H1 (cell line): Measurements from ENCODE around the gene MAGI3. TPM values are rescaled to one million over a fixed set of nuclear protein-coding genes. Genes with fewer than 3 reads are reported as not detected.

ENCODE experiments used
- CTCF ChIA-PET: fragments of 300-600 bp; sonication (Branson Sonifier 250); formaldehyde crosslinking; loops from one replicate; lab custom pipeline; 2021; ENCODE audit not compliant: partially characterized antibody; lab: Charles Lee
- POLR2A ChIA-PET: fragments of 300-600 bp; sonication (Branson Sonifier 250); formaldehyde crosslinking; loops from one replicate; lab custom pipeline; 2021; ENCODE audit warnings: inconsistent platforms; ENCODE audit not compliant: partially characterized antibody; lab: Charles Lee
- DNase-seq, 2 experiments: peaks; one replicate each; pipeline versions ENCODE4 v3.0.0 to v3.0.0-alpha.2; 2010 to 2022; ENCODE audit warnings: low spot score in 2 of 2, low read depth in 1 of 2, mixed read lengths in 1 of 2
- FAIRE-seq: peaks from 2 replicates; lab custom pipeline; 2011; peaks lifted over from hg19 to GRCh38; lab: Jason Lieb, UNC
- H2AFZ ChIP-seq: 2 replicates; pipeline ENCODE4 v1.8.1; 2012; ENCODE audit warnings: low read length, inconsistent platforms
- H2AK5ac ChIP-seq: 2 replicates; pipeline ENCODE4 v1.6.1; 2013; ENCODE audit warnings: low read depth, low read length
- H2BK120ac ChIP-seq: replicated peaks from 2 replicates; pipeline ENCODE3; 2013; ENCODE audit warnings: low read depth, low read length, inconsistent platforms
- H2BK12ac ChIP-seq: 2 replicates; pipeline ENCODE4 v1.6.1; 2013; ENCODE audit warnings: low read depth, low read length
- H2BK15ac ChIP-seq: 2 replicates; pipeline ENCODE4 v1.6.1; 2013; ENCODE audit warnings: low read length
- H2BK20ac ChIP-seq: 2 replicates; pipeline ENCODE4 v1.6.1; 2013; ENCODE audit warnings: low read length
- H2BK5ac ChIP-seq: 2 replicates; pipeline ENCODE4 v1.6.1; 2013; ENCODE audit warnings: low read depth, low read length
- H3K14ac ChIP-seq: 2 replicates; pipeline ENCODE4 v1.6.1; 2013; ENCODE audit warnings: inconsistent platforms; ENCODE audit not compliant: insufficient read length
- H3K18ac ChIP-seq: 2 replicates; pipeline ENCODE4 v1.6.1; 2013; ENCODE audit warnings: low read length; ENCODE audit errors: extremely low read depth
- H3K23ac ChIP-seq: 2 replicates; pipeline ENCODE4 v1.6.1; 2013; ENCODE audit warnings: inconsistent platforms; ENCODE audit not compliant: insufficient read length
- H3K23me2 ChIP-seq: 2 replicates; pipeline ENCODE4 v1.6.1; 2013; ENCODE audit warnings: low read depth, low read length
- H3K27ac ChIP-seq: 2 replicates; pipeline ENCODE4 v1.6.1; 2011; ENCODE audit warnings: low read depth, low read length, inconsistent platforms
- H3K27me3 ChIP-seq, 4 experiments: replicated peaks in 1 of 4; 1 replicate in 1 of 4; 2 replicates in 3 of 4; pipeline versions ENCODE4 v1.6.1 to v1.8.1; 2011 to 2013; ENCODE audit warnings: low read length in 3 of 4, mild to moderate bottlenecking in 3 of 4, inconsistent platforms in 2 of 4, mixed read lengths in 2 of 4, moderate library complexity in 1 of 4; ENCODE audit not compliant: control insufficient read depth in 3 of 4, insufficient read depth in 3 of 4; ENCODE audit errors: extremely low read depth in 1 of 4
- H3K36me3 ChIP-seq, 4 experiments: 2 replicates each; pipeline versions ENCODE4 v1.6.1 to v1.8.1; 2011 to 2013; ENCODE audit warnings: mild to moderate bottlenecking in 4 of 4, low read length in 3 of 4, moderate library complexity in 2 of 4, control low read depth in 1 of 4, inconsistent platforms in 1 of 4; ENCODE audit not compliant: insufficient read depth in 4 of 4, control insufficient read depth in 2 of 4
- H3K4ac ChIP-seq: replicated peaks from 2 replicates; pipeline ENCODE3; 2013; ENCODE audit warnings: low read length, low read depth, mixed read lengths, inconsistent platforms; ENCODE audit not compliant: insufficient read length
- H3K4me1 ChIP-seq, 4 experiments: replicated peaks in 1 of 4; 1 replicate in 1 of 4; 2 replicates in 3 of 4; pipeline versions ENCODE4 v1.6.1 to v1.8.1; 2011 to 2013; ENCODE audit warnings: low read length in 3 of 4, inconsistent platforms in 2 of 4, mixed read lengths in 1 of 4; ENCODE audit not compliant: insufficient read depth in 4 of 4, control insufficient read depth in 3 of 4
- H3K4me2 ChIP-seq, 2 experiments: 2 replicates each; pipeline versions ENCODE4 v1.6.1 to v1.8.1; 2011 to 2013; ENCODE audit warnings: low read depth in 2 of 2, low read length in 2 of 2, control low read depth in 1 of 2, inconsistent platforms in 1 of 2, mild to moderate bottlenecking in 1 of 2; ENCODE audit not compliant: insufficient read depth in 1 of 2
- H3K4me3 ChIP-seq, 4 experiments: fragments of 200-600, 300-600 bp in 1 of 4; sonication (generic), shearing (Covaris generic), sonication (Bioruptor Twin) in 1 of 4; 2 replicates each; pipeline versions ENCODE4 v1.5.1 to v1.8.1; 2011 to 2016; ENCODE audit warnings: low read length in 4 of 4, low read depth in 3 of 4, control low read depth in 2 of 4, inconsistent platforms in 2 of 4, mild to moderate bottlenecking in 2 of 4, mixed read lengths in 1 of 4, moderate library complexity in 1 of 4; ENCODE audit not compliant: insufficient read depth in 2 of 4; ENCODE audit errors: extremely low read depth in 1 of 4
- H3K56ac ChIP-seq: replicated peaks from 2 replicates; pipeline ENCODE3; 2013; ENCODE audit warnings: low read depth, mild to moderate bottlenecking, mixed read lengths, low read length, inconsistent platforms; ENCODE audit not compliant: insufficient read length
- H3K79me1 ChIP-seq: 2 replicates; pipeline ENCODE4 v1.6.1; 2013; ENCODE audit warnings: low read depth, low read length, control low read depth
- H3K79me2 ChIP-seq, 2 experiments: 2 replicates each; pipeline versions ENCODE4 v1.6.1 to v1.8.1; 2012 to 2013; ENCODE audit warnings: low read length in 2 of 2, mild to moderate bottlenecking in 2 of 2, inconsistent platforms in 1 of 2; ENCODE audit not compliant: insufficient read depth in 2 of 2, control insufficient read depth in 1 of 2
- H3K9ac ChIP-seq, 4 experiments: replicated peaks in 1 of 4; 1 replicate in 1 of 4; 2 replicates in 3 of 4; pipeline versions ENCODE4 v1.6.1 to v1.8.1; 2011 to 2013; ENCODE audit warnings: low read depth in 3 of 4, low read length in 3 of 4, control low read depth in 2 of 4, mild to moderate bottlenecking in 2 of 4, moderate library complexity in 2 of 4, inconsistent platforms in 1 of 4; ENCODE audit errors: extremely low read depth in 1 of 4
- H3K9me3 ChIP-seq, 2 experiments: 2 replicates each; pipeline versions ENCODE4 v1.6.1 to v1.8.1; 2012 to 2013; ENCODE audit warnings: mild to moderate bottlenecking in 2 of 2, moderate library complexity in 2 of 2, control low read depth in 1 of 2, inconsistent platforms in 1 of 2, low read depth in 1 of 2, low read length in 1 of 2, mixed read lengths in 1 of 2; ENCODE audit not compliant: insufficient read depth in 2 of 2
- H4K20me1 ChIP-seq, 2 experiments: replicated peaks in 1 of 2; 2 replicates each; pipeline versions ENCODE3 to v1.8.1; 2011 to 2013; ENCODE audit warnings: inconsistent platforms in 2 of 2, low read length in 2 of 2, mild to moderate bottlenecking in 1 of 2; ENCODE audit not compliant: insufficient read depth in 2 of 2, control insufficient read depth in 1 of 2
- H4K5ac ChIP-seq: 2 replicates; pipeline ENCODE4 v1.6.1; 2013; ENCODE audit warnings: low read length, low read depth, mixed read lengths, inconsistent platforms; ENCODE audit not compliant: insufficient read length
- H4K8ac ChIP-seq: 2 replicates; pipeline ENCODE4 v1.8.0; 2013; ENCODE audit warnings: mild to moderate bottlenecking, moderate library complexity, low read length, inconsistent platforms; ENCODE audit not compliant: insufficient read depth; ENCODE audit errors: extremely low read depth
- H4K91ac ChIP-seq: replicated peaks from 2 replicates; pipeline ENCODE3; 2013; ENCODE audit warnings: low read length, mixed read lengths, inconsistent platforms; ENCODE audit not compliant: insufficient read length
- CBX5 ChIP-seq: fragments of 300-800, 300-1000 bp; sonication (generic); IDR thresholded peaks from 2 replicates; pipeline ENCODE4 v1.7.1; 2016; ENCODE audit warnings: antibody characterized with exemption, low read length, low read depth
- CEBPB ChIP-seq: IDR thresholded peaks from 2 replicates; pipeline ENCODE4 v1.6.1; 2012; ENCODE audit warnings: low read depth, low read length
- CHD2 ChIP-seq: IDR thresholded peaks from 2 replicates; pipeline ENCODE4 v1.6.1; 2012; ENCODE audit warnings: low read length, improper control_type of control experiment
- CREB1 ChIP-seq: IDR thresholded peaks from 2 replicates; pipeline ENCODE4 v1.6.1; 2012; ENCODE audit warnings: inconsistent platforms
- EGR1 ChIP-seq: IDR thresholded peaks from 2 replicates; pipeline ENCODE4 v1.6.1; 2011; ENCODE audit warnings: low read depth, low read length, borderline replicate concordance
- HDAC2 ChIP-seq, 2 experiments: fragments of 300-600 bp in 1 of 2; sonication (generic) in 1 of 2; IDR thresholded peaks; 2 replicates each; pipeline ENCODE4 v1.6.1; 2011 to 2012; ENCODE audit warnings: low read depth in 2 of 2, low read length in 2 of 2, mild to moderate bottlenecking in 2 of 2, moderate library complexity in 2 of 2, borderline replicate concordance in 1 of 2, inconsistent platforms in 1 of 2
- HDAC6 ChIP-seq: IDR thresholded peaks from one replicate; pipeline ENCODE4 v1.7.1; 2012; ENCODE audit warnings: low read depth, mild to moderate bottlenecking, inconsistent platforms, low read length, moderate library complexity
- MAFK ChIP-seq: IDR thresholded peaks from 2 replicates; pipeline ENCODE4 v1.6.1; 2012; ENCODE audit warnings: low read depth, mild to moderate bottlenecking, improper control_type of control experiment, low read length
- POLR2AphosphoS5 ChIP-seq: IDR thresholded peaks from 2 replicates; pipeline ENCODE4 v1.6.1; 2011; ENCODE audit warnings: low read depth, low read length
- SIRT6 ChIP-seq: IDR thresholded peaks from one replicate; pipeline ENCODE4 v1.7.1; 2012; ENCODE audit warnings: low read length, inconsistent platforms
- TBP ChIP-seq: IDR thresholded peaks from 2 replicates; pipeline ENCODE4 v1.6.1; 2011; ENCODE audit warnings: low read depth, low read length, improper control_type of control experiment
- TEAD4 ChIP-seq: IDR thresholded peaks from 2 replicates; pipeline ENCODE4 v1.6.1; 2012; ENCODE audit warnings: low read depth, low read length, inconsistent platforms, mixed read lengths
- WGBS, 2 experiments: shearing (Covaris generic) in 1 of 2; methylation state at CpG; one replicate each; pipeline versions ENCODE4 v1.1.6 to v1.1.7; 2013 to 2015; ENCODE audit warnings: low lambda C conversion rate in 2 of 2, mixed read lengths in 2 of 2, inconsistent platforms in 1 of 2, low coverage in 1 of 2, missing lambda C conversion rate in 1 of 2; ENCODE audit not compliant: insufficient replicate concordance in 2 of 2, insufficient coverage in 1 of 2, insufficient read length in 1 of 2; ENCODE audit errors: extremely low coverage in 1 of 2, missing lambda C conversion rate in 1 of 2; 5-methylcytosine and 5-hydroxymethylcytosine counted together
- polyA plus RNA-seq, 7 experiments: library from polyadenylated mRNA; depleted of rRNA in 3 of 7; stranded (reverse) in 5 of 7; unstranded in 2 of 7; fragments of >200 nt in 5 of 7; fragments of 200-250 nt in 2 of 7; gene quantifications; 1 replicate in 5 of 7; 2 replicates in 1 of 7; 4 replicates in 1 of 7; pipeline versions ENCODE4 v1.2.1 to v1.2.3, GENCODE V29; 2011 to 2013; ENCODE audit warnings: missing spikeins in 2 of 7, mixed read lengths in 2 of 7
- total RNA-seq: library from RNA; stranded (reverse); fragmentation: NEBNext Ultra II Directional; extraction: Animal tissue kit (Norgen Biotek cat#: 25700); gene quantifications from 2 replicates; pipeline ENCODE4 v1.2.1, GENCODE V29; 2021
- TF ChIP-seq, protein P1 (sequence below): IDR thresholded peaks from 2 replicates; pipeline ENCODE4 v1.6.1; 2012; ENCODE audit warnings: inconsistent platforms
- TF ChIP-seq, protein P2 (sequence below): IDR thresholded peaks from 2 replicates; pipeline ENCODE4 v1.6.1; 2012; ENCODE audit warnings: low read length, inconsistent platforms

MAGI3 gene
- total and polyA plus RNA-seq, 2 of the 8 experiments (the other 6 are each of a cell fraction or from before 2014, with no cell fraction given): 2.3 to 7.8 TPM

DNA sequence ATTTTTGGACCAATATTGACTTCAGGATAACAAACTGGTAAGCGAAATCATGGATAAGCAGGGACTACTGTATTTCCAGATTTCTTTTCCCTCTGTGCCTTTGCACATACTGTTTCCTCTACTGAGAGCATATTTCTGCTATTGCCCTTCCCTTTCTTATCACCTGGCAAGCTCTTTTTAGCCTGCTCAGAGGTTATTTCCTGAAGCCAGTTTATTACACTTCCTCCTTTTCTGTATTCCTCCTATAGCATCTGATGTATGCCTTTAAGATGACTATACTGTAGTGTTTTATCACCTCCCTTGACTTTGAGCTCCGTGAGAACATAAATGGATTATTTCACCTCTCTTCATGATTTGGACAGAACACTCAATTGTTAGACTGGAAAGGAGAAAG lies 49.0 kb downstream of the MAGI3 start:
- ChIA-PET POLR2A (interaction anchor here (0.5 kb wide), 1 partner anchor 361 kb away, joined by 3 read pairs; no protein-coding TSS in a partner anchor), CTCF (no interaction called here)
- Histone ChIP-seq H4K5ac (no peak overlapping the region), H3K14ac (no peak overlapping the region), H2AK5ac (no peak overlapping the region), H4K20me1 (no peaks in the 10 kb centered on the region), H3K79me1 (no peaks in the 10 kb centered on the region), H3K79me2 (no peaks in the 10 kb centered on the region), H2BK12ac (no peak overlapping the region), H3K4me3 (no peak overlapping the region), H4K91ac (no peak overlapping the region), H2BK15ac (no peak overlapping the region), H3K36me3 (no peaks in the 10 kb centered on the region), H3K4me1 (peaks cover 0 to 6% (median 2%) of the 10 kb centered on the region in 4 experiments; a peak in 2 of 7 replicates), H3K23me2 (no peaks in the 10 kb centered on the region), H3K4me2 (no peak overlapping the region), H2BK5ac (no peak overlapping the region), H2AFZ (no peak overlapping the region), H3K9ac (no peak overlapping the region), H3K4ac (no peak overlapping the region), H2BK120ac (no peak overlapping the region), H3K27me3 (no peaks in the 10 kb centered on the region), H3K18ac (no peak overlapping the region), H3K9me3 (no peaks in the 10 kb centered on the region), H3K56ac (no peak overlapping the region), H2BK20ac (no peak overlapping the region), H3K27ac (no peak overlapping the region), H4K8ac (no peak overlapping the region), H3K23ac (no peak overlapping the region)
- WGBS, 2 experiments: 98% methylated on average over 2 of the region's 2 CpGs; no CpG with 5 or more reads in 1 of the 2 experiments
- FAIRE-seq (no peak), DNase-seq (no peak)
- TF ChIP-seq TBP (no peak), EGR1 (no peak), TEAD4 (no peak), MAFK (no peak), CHD2 (no peak), CBX5 (no peak), CREB1 (no peak), SIRT6 (no peak), POLR2AphosphoS5 (no peak), HDAC2 (IDR thresholded peaks at IDR 0.05; ENCODE audit: borderline replicate concordance in 1 of 2, low read depth in 2 of 2, low read length in 2 of 2) (no peak), CEBPB (no peak), HDAC6 (no peak)
- TF ChIP-seq, protein P1, sequence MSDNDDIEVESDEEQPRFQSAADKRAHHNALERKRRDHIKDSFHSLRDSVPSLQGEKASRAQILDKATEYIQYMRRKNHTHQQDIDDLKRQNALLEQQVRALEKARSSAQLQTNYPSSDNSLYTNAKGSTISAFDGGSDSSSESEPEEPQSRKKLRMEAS: no peak
- TF ChIP-seq, protein P2, sequence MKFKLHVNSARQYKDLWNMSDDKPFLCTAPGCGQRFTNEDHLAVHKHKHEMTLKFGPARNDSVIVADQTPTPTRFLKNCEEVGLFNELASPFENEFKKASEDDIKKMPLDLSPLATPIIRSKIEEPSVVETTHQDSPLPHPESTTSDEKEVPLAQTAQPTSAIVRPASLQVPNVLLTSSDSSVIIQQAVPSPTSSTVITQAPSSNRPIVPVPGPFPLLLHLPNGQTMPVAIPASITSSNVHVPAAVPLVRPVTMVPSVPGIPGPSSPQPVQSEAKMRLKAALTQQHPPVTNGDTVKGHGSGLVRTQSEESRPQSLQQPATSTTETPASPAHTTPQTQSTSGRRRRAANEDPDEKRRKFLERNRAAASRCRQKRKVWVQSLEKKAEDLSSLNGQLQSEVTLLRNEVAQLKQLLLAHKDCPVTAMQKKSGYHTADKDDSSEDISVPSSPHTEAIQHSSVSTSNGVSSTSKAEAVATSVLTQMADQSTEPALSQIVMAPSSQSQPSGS: no peak
